ENCODE measurements around the gene TNRC6B. TPM values are rescaled to one million over a fixed set of nuclear protein-coding genes. Genes with fewer than 3 reads are reported as not detected.

The TNRC6B gene
- total RNA-seq, 4 donors from 2014 or later: 34.5 to 57.0 (median 45.4) TPM

- intact Hi-C loops (cut with DNase I): no loop called here
- Histone ChIP-seq H3K4me1 (peaks cover 36 to 67% (median 53%) of the 10 kb centered on the region in 4 donors), H3K27ac (replicated peaks in 1 of 4) (no peak overlapping the region), H3K27me3 (no peaks in the 10 kb centered on the region), H3K36me3 (peaks cover 0 to 28% (median 5%) of the 10 kb centered on the region in 4 donors), H3K4me3 (no peak overlapping the region), H3K9me3 (no peaks in the 10 kb centered on the region)
- no peak for TF ChIP-seq EP300 (IDR thresholded peaks at IDR 0.05)
- TF ChIP-seq POLR2AphosphoS5 (IDR thresholded peaks at IDR 0.05): no peak
- TF ChIP-seq CTCF (IDR thresholded peaks at IDR 0.05): no peak
- TF ChIP-seq POLR2A (IDR thresholded peaks at IDR 0.05; ENCODE audit: low read depth): no peak
- no peak for DNase-seq (ENCODE audit: extremely low spot score)
Measured at GRCh38 chr22:40234658-40235057, 56.9 kb downstream of the TNRC6B start.

GRCh38 chr22:40235308-40235707 lies 57.6 kb downstream of the TNRC6B start:
- Histone ChIP-seq H3K4me1 (peaks cover 42 to 70% (median 56%) of the 10 kb centered on the region in 4 donors), H3K36me3 (peaks cover 0 to 26% (median 5%) of the 10 kb centered on the region in 4 donors), H3K27ac (replicated peaks in 1 of 4) (no peak overlapping the region), H3K4me3 (no peak overlapping the region), H3K9me3 (no peaks in the 10 kb centered on the region), H3K27me3 (no peaks in the 10 kb centered on the region)
- intact Hi-C loops (cut with DNase I): no loop called here
- 66% methylated on average over 5 of the region's 5 CpGs for WGBS
- TF ChIP-seq POLR2A (IDR thresholded peaks at IDR 0.05; ENCODE audit: low read depth) (no peak), EP300 (IDR thresholded peaks at IDR 0.05) (no peak), CTCF (IDR thresholded peaks at IDR 0.05) (no peak), POLR2AphosphoS5 (IDR thresholded peaks at IDR 0.05) (no peak)
- no peak for DNase-seq (ENCODE audit: extremely low spot score)

GRCh38 chr22:40236131-40236665 lies 58.5 kb downstream of the TNRC6B start:
- H3K27ac ChIP-seq (replicated peaks in 1 of 4): no peak overlapping the region
- H3K36me3 ChIP-seq: peaks cover 0 to 23% (median 5%) of the 10 kb centered on the region in 4 donors
- no peaks in the 10 kb centered on the region for H3K27me3 ChIP-seq
- DNase-seq (ENCODE audit: extremely low spot score): no peak
- 69% methylated on average over 4 of the region's 4 CpGs for WGBS
- no peak overlapping the region for H3K4me3 ChIP-seq
- H3K4me1 ChIP-seq: peaks cover 51 to 75% (median 64%) of the 10 kb centered on the region in 4 donors
- TF ChIP-seq POLR2A (IDR thresholded peaks at IDR 0.05; ENCODE audit: low read depth): no peak
- TF ChIP-seq POLR2AphosphoS5 (IDR thresholded peaks at IDR 0.05): no peak
- TF ChIP-seq CTCF (IDR thresholded peaks at IDR 0.05): no peak
- no peak for TF ChIP-seq EP300 (IDR thresholded peaks at IDR 0.05)
- intact Hi-C loops (cut with DNase I): no loop called here
- H3K9me3 ChIP-seq: no peaks in the 10 kb centered on the region

- DNase-seq (ENCODE audit: extremely low spot score): no peak
- H3K9me3 ChIP-seq: no peaks in the 10 kb centered on the region
- H3K27me3 ChIP-seq: no peaks in the 10 kb centered on the region
- H3K4me3 ChIP-seq: no peak overlapping the region
- intact Hi-C loops (cut with DNase I): no loop called here
- H3K36me3 ChIP-seq: peaks cover 0 to 19% (median 2%) of the 10 kb centered on the region in 4 donors
- 91% methylated on average over 4 of the region's 4 CpGs for WGBS
- peaks cover 56 to 77% (median 65%) of the 10 kb centered on the region in 4 donors for H3K4me1 ChIP-seq
- TF ChIP-seq EP300 (IDR thresholded peaks at IDR 0.05) (no peak), POLR2AphosphoS5 (IDR thresholded peaks at IDR 0.05) (no peak), CTCF (IDR thresholded peaks at IDR 0.05) (no peak), POLR2A (IDR thresholded peaks at IDR 0.05; ENCODE audit: low read depth) (no peak)
- no peak overlapping the region for H3K27ac ChIP-seq (replicated peaks in 1 of 4)
Measured at GRCh38 chr22:40237241-40237640, 59.5 kb downstream of the TNRC6B start.
